GM13977 (cell line): Measurements from ENCODE around the gene UBE2N.
A peak's percentile ranks its signal among the peaks of the same experiment; 100 is the strongest.

Experiments
- DNase-seq: peaks from one replicate; pipeline ENCODE4 v3.0.0; 2012; ENCODE audit warnings: low spot score
- CTCF ChIP-seq: IDR thresholded peaks from 2 replicates; pipeline ENCODE4 v1.5.1; 2012; ENCODE audit warnings: mild to moderate bottlenecking, control low read depth; ENCODE audit not compliant: insufficient read depth; ENCODE audit errors: extremely low read depth, missing control alignments
- in situ Hi-C: fragments of 300-500 bp; cut with MboI; formaldehyde crosslinking; loops from one replicate; pipeline ENCODE4 v1.12.0; 2022; ENCODE audit warnings: low sequenced_read_pairs, low pct_unique_long_range_greater_than_20kb, mixed read lengths, inconsistent platforms; ENCODE audit not compliant: unreplicated experiment

Gene UBE2N

GRCh38 chr12:93426412-93426805, 15.3 kb downstream of the UBE2N start:
- DNase-seq, result no peak
- TF ChIP-seq CTCF, result no peak
- in situ Hi-C loops, result no loop called here

GRCh38 chr12:93425736-93426411, 15.9 kb downstream of the UBE2N start:
- in situ Hi-C loops, result no loop called here
- no peak for TF ChIP-seq CTCF
- no peak for DNase-seq

GRCh38 chr12:93422050-93422449, 19.7 kb downstream of the UBE2N start:
- in situ Hi-C loops, result no loop called here
- no peak for TF ChIP-seq CTCF
- DNase-seq, result no peak

- peak; percentile 20 for DNase-seq
- in situ Hi-C loops, result loop anchor here (10.0 kb wide), 1 partner anchor 635 kb away; no protein-coding TSS in a partner anchor
- peak; percentile 45 for TF ChIP-seq CTCF
Observed at GRCh38 chr12:93419388-93420034, 22.2 kb downstream of the UBE2N start.

GRCh38 chr12:93417967-93418480, 23.7 kb downstream of the UBE2N start:
- DNase-seq, result no peak
- no peak for TF ChIP-seq CTCF
- in situ Hi-C loops, result loop anchor here (10.0 kb wide), 1 partner anchor 633 kb away; no protein-coding TSS in a partner anchor

GRCh38 chr12:93415723-93416464, 25.9 kb downstream of the UBE2N start:
- no peak for TF ChIP-seq CTCF
- in situ Hi-C loops, result loop anchor here (10.0 kb wide), 1 partner anchor 631 kb away; no protein-coding TSS in a partner anchor
- no peak for DNase-seq
